Measurements from ENCODE around the gene EFNA2. TPM values are rescaled to one million over a fixed set of nuclear protein-coding genes. Genes with fewer than 3 reads are reported as not detected.

EFNA2 gene
- total and polyA plus RNA-seq, 2 experiments from 2014 or later = 0.34 to 13.0 TPM

GRCh38 chr19:1239420-1239795 lies 46.3 kb upstream of the EFNA2 start:
- peaks cover 3% of the 10 kb centered on the region for H3K36me3 ChIP-seq
- H3K4me3 ChIP-seq = no peak overlapping the region
- DNase-seq (ENCODE audit: low read depth in 1 of 2, low spot score in 1 of 2) = no peak
- TF ChIP-seq CTCF (IDR thresholded peaks at IDR 0.05; ENCODE audit: low read depth, low read length) = no peak
- no peaks in the 10 kb centered on the region for H3K9me3 ChIP-seq (ENCODE audit: low read depth)
- H3K27me3 ChIP-seq = no peaks in the 10 kb centered on the region
- no peak overlapping the region for H3K27ac ChIP-seq
- H3K4me1 ChIP-seq (ENCODE audit: low read depth) = peaks cover 14% of the 10 kb centered on the region

GRCh38 chr19:1239796-1240737 lies 45.6 kb upstream of the EFNA2 start:
- Histone ChIP-seq H3K9me3 (ENCODE audit: low read depth) (no peaks in the 10 kb centered on the region), H3K27me3 (no peaks in the 10 kb centered on the region), H3K4me3 (peak overlapping the region; percentile 33), H3K36me3 (peaks cover 3% of the 10 kb centered on the region), H3K4me1 (ENCODE audit: low read depth) (peaks cover 20% of the 10 kb centered on the region), H3K27ac (peak overlapping the region; percentile 70)
- peak; percentile 58 for TF ChIP-seq CTCF (IDR thresholded peaks at IDR 0.05; ENCODE audit: low read depth, low read length)
- peak; percentile 94 to 96 for DNase-seq (ENCODE audit: low read depth in 1 of 2, low spot score in 1 of 2)

- Histone ChIP-seq H3K27me3 (no peaks in the 10 kb centered on the region), H3K4me3 (peak overlapping the region; percentile 99), H3K36me3 (no peaks in the 10 kb centered on the region), H3K27ac (no peak overlapping the region), H3K9me3 (ENCODE audit: low read depth) (no peaks in the 10 kb centered on the region), H3K4me1 (ENCODE audit: low read depth) (peaks cover 21% of the 10 kb centered on the region)
- no peak for TF ChIP-seq CTCF (IDR thresholded peaks at IDR 0.05; ENCODE audit: low read depth, low read length)
- DNase-seq (ENCODE audit: low read depth in 1 of 2, low spot score in 1 of 2) = no peak
Observed at GRCh38 chr19:1240925-1241324, 44.7 kb upstream of the EFNA2 start.

GRCh38 chr19:1241417-1242095 lies 44.1 kb upstream of the EFNA2 start, which contains the start of gene ATP5F1D:
TSS of gene ATP5F1D (plus strand) at chr19:1241751. CDS start at chr19:1241851, 100 bp downstream.
- peak within 1 kb of the TSS; percentile 31 for H3K27ac ChIP-seq
- peaks cover 21% of the 10 kb centered on the region for H3K4me1 ChIP-seq (ENCODE audit: low read depth)
- TF ChIP-seq CTCF (IDR thresholded peaks at IDR 0.05; ENCODE audit: low read depth, low read length) = no peak
- H3K27me3 ChIP-seq = no peaks in the 10 kb centered on the region
- H3K4me3 ChIP-seq = peak within 1 kb of the TSS; percentile 99
- H3K9me3 ChIP-seq (ENCODE audit: low read depth) = no peaks in the 10 kb centered on the region
- H3K36me3 ChIP-seq = no peaks in the 10 kb centered on the region
- peak; percentile 95 to 97 for DNase-seq (ENCODE audit: low read depth in 1 of 2, low spot score in 1 of 2)

GRCh38 chr19:1243768-1244692 lies 41.6 kb upstream of the EFNA2 start:
- Histone ChIP-seq H3K4me1 (ENCODE audit: low read depth) (peaks cover 15% of the 10 kb centered on the region), H3K4me3 (no peak overlapping the region), H3K27ac (peak overlapping the region; percentile 81), H3K9me3 (ENCODE audit: low read depth) (no peaks in the 10 kb centered on the region), H3K27me3 (no peaks in the 10 kb centered on the region), H3K36me3 (no peaks in the 10 kb centered on the region)
- peak; percentile 88 to 90 for DNase-seq (ENCODE audit: low read depth in 1 of 2, low spot score in 1 of 2)
- peak; percentile 92 for TF ChIP-seq CTCF (IDR thresholded peaks at IDR 0.05; ENCODE audit: low read depth, low read length)
